Panc1 (cell line): ENCODE data around the gene MYT1. TPM values are rescaled to one million over a fixed set of nuclear protein-coding genes. Genes with fewer than 3 reads are reported as not detected.

ENCODE experiments used
- ATAC-seq: fragments of 200-7000 bp; cut with Tn5 transposase; 2 replicates; pipeline ENCODE4 v1.9.1; 2020; ENCODE audit warnings: mild to moderate bottlenecking, moderate library complexity
- BruUV-seq: library from RNA; stranded (reverse); fragments of 400-500 nt; replicated peaks from 2 replicates; lab custom pipeline; 2021; lab: Mats Ljungman, UMichigan
- CTCF ChIA-PET: fragments of 300-600 bp; sonication (Branson Sonifier 250); formaldehyde crosslinking; loops from one replicate; lab custom pipeline; 2022; ENCODE audit warnings: antibody characterized with exemption; lab: Charles Lee
- POLR2A ChIA-PET: fragments of 300-600 bp; sonication (Branson Sonifier 250); formaldehyde crosslinking; loops from one replicate; lab custom pipeline; 2022; ENCODE audit warnings: antibody characterized with exemption; lab: Charles Lee
- DNase-seq: peaks from one replicate; pipeline ENCODE4 v3.0.0-alpha.2; 2010; ENCODE audit warnings: low read depth, low spot score
- H3K27ac ChIP-seq: 2 replicates; pipeline ENCODE4 v1.5.1; 2011; ENCODE audit warnings: mild to moderate bottlenecking, low read length, inconsistent platforms
- H3K27me3 ChIP-seq: fragments of 200-500 bp; sonication (Bioruptor generic); 2 replicates; pipeline ENCODE4 v1.6.0; 2014; ENCODE audit warnings: low read length, inconsistent platforms; ENCODE audit not compliant: control insufficient read depth, insufficient read depth
- H3K36me3 ChIP-seq: fragments of 200-500 bp; sonication (Bioruptor generic); 2 replicates; pipeline ENCODE4 v1.5.1; 2014; ENCODE audit warnings: inconsistent platforms, mild to moderate bottlenecking, low read length, moderate library complexity; ENCODE audit not compliant: control insufficient read depth, insufficient read depth
- H3K4me1 ChIP-seq: 2 replicates; pipeline ENCODE4 v1.5.1; 2011; ENCODE audit warnings: inconsistent platforms, mild to moderate bottlenecking, low read length, moderate library complexity; ENCODE audit not compliant: control insufficient read depth, insufficient read depth
- H3K4me3 ChIP-seq, 2 experiments: 2 replicates each; pipeline ENCODE4 v1.5.1; 2011 to 2012; ENCODE audit warnings: low read depth in 2 of 2, low read length in 2 of 2, mild to moderate bottlenecking in 2 of 2, inconsistent platforms in 1 of 2, moderate library complexity in 1 of 2
- H3K9me3 ChIP-seq: fragments of 200-500 bp; sonication (Bioruptor generic); 2 replicates; pipeline ENCODE4 v1.5.1; 2014; ENCODE audit warnings: low read depth, mild to moderate bottlenecking, inconsistent platforms, low read length, moderate library complexity; ENCODE audit not compliant: control insufficient read depth, insufficient read depth
- CTCF ChIP-seq: fragments of 450-650 bp; IDR thresholded peaks from 2 replicates; pipeline ENCODE4 v1.5.1; 2017; ENCODE audit warnings: mild to moderate bottlenecking
- POLR2AphosphoS5 ChIP-seq: IDR thresholded peaks from 2 replicates; pipeline ENCODE4 v1.6.1; 2012; ENCODE audit warnings: mild to moderate bottlenecking, low read depth, low read length, moderate library complexity
- REST ChIP-seq, 2 experiments: IDR thresholded peaks; 2 replicates each; pipeline ENCODE4 v1.6.1; 2011 to 2012; ENCODE audit warnings: low read depth in 2 of 2, control low read depth in 1 of 2, low read length in 1 of 2, mild to moderate bottlenecking in 1 of 2, moderate library complexity in 1 of 2; ENCODE audit not compliant: insufficient read depth in 1 of 2
- SIN3A ChIP-seq: IDR thresholded peaks from 2 replicates; pipeline ENCODE4 v1.6.1; 2012; ENCODE audit warnings: low read depth, mild to moderate bottlenecking, low read length, moderate library complexity, borderline replicate concordance; ENCODE audit not compliant: insufficient read depth
- TCF7L2 ChIP-seq: IDR thresholded peaks from 2 replicates; pipeline ENCODE4 v1.6.1; 2011; ENCODE audit warnings: mild to moderate bottlenecking, low read depth, low read length, inconsistent platforms
- in situ Hi-C: cut with HindIII; loops from 2 replicates; pipeline ENCODE4 v1.10.0; 2016; ENCODE audit warnings: low sequenced_read_pairs, low pct_unique_long_range_greater_than_20kb
- intact Hi-C: fragments of 100-400 bp; cut with micrococcal nuclease; formaldehyde crosslinking; loops from one replicate; pipeline ENCODE4 v1.10.0; 2022; ENCODE audit not compliant: unreplicated experiment
- total RNA-seq: library from RNA; stranded (reverse); gene quantifications from one replicate; pipeline ENCODE4 v1.2.1, GENCODE V29; 2021; ENCODE audit not compliant: unreplicated experiment

The MYT1 gene
- total RNA-seq, 1 experiment from 2014 or later, result 0.41 TPM

- POLR2A ChIA-PET, result no interaction called here
- in situ Hi-C loops, result no loop called here
- no peak overlapping the region for H3K27ac ChIP-seq
Observed at GRCh38 chr20:64225171-64225595, 60.9 kb downstream of the MYT1 start.

GRCh38 chr20:64225828-64226598 is 61.8 kb downstream of the MYT1 start:
- Histone ChIP-seq H3K4me1 (0 out of 2 replicates have a peak, but pooled peaks cover 3% of the 10 kb centered on the region), H3K9me3 (no peaks in the 10 kb centered on the region), H3K27me3 (no peaks in the 10 kb centered on the region; the same call in 1 of the 2 replicates), H3K27ac (no peak overlapping the region), H3K4me3 (no peak overlapping the region), H3K36me3 (no peaks in the 10 kb centered on the region)
- BruUV-seq, result no TSS peak
- ChIA-PET CTCF (no interaction called here), POLR2A (no interaction called here)
- intact Hi-C loops (no loop called here), in situ Hi-C loops (no loop called here)
- ATAC-seq (no peak), DNase-seq (no peak)
- no peak for TF ChIP-seq CTCF
- TF ChIP-seq TCF7L2, result no peak
- no peak for TF ChIP-seq POLR2AphosphoS5
- TF ChIP-seq SIN3A, result no peak
- no peak for TF ChIP-seq REST (IDR thresholded peaks at IDR 0.05; ENCODE audit: insufficient read depth in 1 of 2, low read depth in 2 of 2, low read length in 1 of 2)

More at GRCh38 chr20:64225171-64225595, 60.9 kb downstream of the MYT1 start:
- H3K4me3 ChIP-seq, result no peak overlapping the region
- H3K4me1 ChIP-seq, result 0 out of 2 replicates have a peak, but pooled peaks cover 3% of the 10 kb centered on the region
- DNase-seq (no peak), ATAC-seq (no peak)
- CTCF ChIA-PET, result no interaction called here
- TF ChIP-seq SIN3A (no peak), CTCF (no peak), TCF7L2 (no peak), REST (IDR thresholded peaks at IDR 0.05; ENCODE audit: insufficient read depth in 1 of 2, low read depth in 2 of 2, low read length in 1 of 2) (no peak), POLR2AphosphoS5 (no peak)
- H3K36me3 ChIP-seq, result no peaks in the 10 kb centered on the region
- no TSS peak for BruUV-seq
- no peaks in the 10 kb centered on the region for H3K9me3 ChIP-seq
- intact Hi-C loops, result no loop called here
- no peaks in the 10 kb centered on the region; the same call in 1 of the 2 replicates for H3K27me3 ChIP-seq
